ENCODE measurements around the gene NUFIP2. TPM values are rescaled to one million over a fixed set of nuclear protein-coding genes. Genes with fewer than 3 reads are reported as not detected.

Gene NUFIP2
- total RNA-seq, 2 donors from 2014 or later = 14.2 to 19.7 TPM

GRCh38 chr17:29209073-29209472 lies 84.9 kb downstream of the NUFIP2 start:
- WGBS, 2 donors = 69 to 84% methylated on average over 4 to 5 of the region's 5 CpGs
- no peak for ATAC-seq
- TF ChIP-seq CTCF (IDR thresholded peaks at IDR 0.05) = no peak
- TF ChIP-seq POLR2A (IDR thresholded peaks at IDR 0.05) = no peak
- intact Hi-C loops (cut with DNase I) = no loop called here
- Histone ChIP-seq H3K9me3 (no peaks in the 10 kb centered on the region), H3K4me3 (no peak overlapping the region), H3K27me3 (no peaks in the 10 kb centered on the region), H3K36me3 (replicated peaks in 1 of 2; ENCODE audit: insufficient read depth in 1 of 2, low read depth in 2 of 2) (no peaks in the 10 kb centered on the region), H3K27ac (no peak overlapping the region), H3K4me1 (peaks cover 4% of the 10 kb centered on the region)
- DNase-seq = no peak

- Histone ChIP-seq H3K9me3 (no peaks in the 10 kb centered on the region), H3K27me3 (no peaks in the 10 kb centered on the region)
Measured at GRCh38 chr17:29207975-29208374, 86.0 kb downstream of the NUFIP2 start.

More at GRCh38 chr17:29207975-29208374, 86.0 kb downstream of the NUFIP2 start:
- TF ChIP-seq POLR2A (IDR thresholded peaks at IDR 0.05) (no peak), CTCF (IDR thresholded peaks at IDR 0.05) (no peak)
- intact Hi-C loops (cut with DNase I) = no loop called here
- ATAC-seq = no peak
- peaks cover 4% of the 10 kb centered on the region for H3K4me1 ChIP-seq
- no peak overlapping the region for H3K27ac ChIP-seq
- no peak for DNase-seq
- 89 to 93% methylated on average over 2 of the region's 2 CpGs for WGBS, 2 donors
- H3K4me3 ChIP-seq = no peak overlapping the region
- no peaks in the 10 kb centered on the region for H3K36me3 ChIP-seq (replicated peaks in 1 of 2; ENCODE audit: insufficient read depth in 1 of 2, low read depth in 2 of 2)

Other genes starting within 250 kb of the NUFIP2 start
- gene MYO18A, start 113.8 kb downstream of the NUFIP2 start, total RNA-seq = 10 to 100 TPM; 45.4 to 73.2 TPM
- not detected for gene CRYBA1, start 47.3 kb downstream of the NUFIP2 start, total RNA-seq
- 10 to 100 TPM; 21.0 to 34.9 TPM for gene TAOK1, start 96.2 kb upstream of the NUFIP2 start, total RNA-seq